NCI-H2081 (cell line): ENCODE data around the gene WAS.
"Not testable (repeated sequence)": the region's sequence is repeated elsewhere in the genome, so short reads cannot be mapped to it uniquely, and the experiment has no call there.

ENCODE experiments used
- DNase-seq, 2 experiments: peaks; one replicate each; lab custom pipeline; 2025; lab: John Stamatoyannopoulos, UW

WAS gene

DNA sequence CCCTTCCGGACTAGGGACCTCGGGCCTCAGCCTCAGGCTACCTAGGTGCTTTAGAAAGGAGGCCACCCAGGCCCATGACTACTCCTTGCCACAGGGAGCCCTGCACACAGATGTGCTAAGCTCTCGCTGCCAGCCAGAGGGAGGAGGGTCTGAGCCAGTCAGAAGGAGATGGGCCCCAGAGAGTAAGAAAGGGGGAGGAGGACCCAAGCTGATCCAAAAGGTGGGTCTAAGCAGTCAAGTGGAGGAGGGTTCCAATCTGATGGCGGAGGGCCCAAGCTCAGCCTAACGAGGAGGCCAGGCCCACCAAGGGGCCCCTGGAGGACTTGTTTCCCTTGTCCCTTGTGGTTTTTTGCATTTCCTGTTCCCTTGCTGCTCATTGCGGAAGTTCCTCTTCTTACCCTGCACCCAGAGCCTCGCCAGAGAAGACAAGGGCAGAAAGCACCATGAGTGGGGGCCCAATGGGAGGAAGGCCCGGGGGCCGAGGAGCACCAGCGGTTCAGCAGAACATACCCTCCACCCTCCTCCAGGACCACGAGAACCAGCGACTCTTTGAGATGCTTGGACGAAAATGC, at the start of gene WAS:
Gene WAS, plus strand, starts transcription at position 389 of the 572 bp plus-strand sequence. Its CDS starts 55 bp downstream, at position 444.
- no peak for DNase-seq

DNA sequence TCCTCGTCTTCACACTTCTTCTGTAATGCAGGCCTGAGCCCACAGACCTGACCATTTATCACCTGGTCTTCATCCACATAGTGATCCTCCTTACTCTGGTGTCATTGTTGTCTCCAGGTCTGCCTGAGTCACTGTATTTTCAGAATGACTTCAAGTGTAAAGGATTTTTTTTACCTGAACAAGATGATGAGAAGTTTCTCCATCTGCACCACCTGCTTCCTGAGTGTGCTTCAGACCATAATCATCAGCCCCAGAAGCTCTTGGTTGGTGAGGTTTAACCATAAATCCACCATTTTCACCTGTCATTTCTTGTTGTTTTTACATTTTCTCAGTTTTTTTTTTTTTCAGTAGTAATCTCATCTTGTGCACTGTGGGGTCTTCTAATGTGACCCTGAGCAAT, 47.3 kb upstream of the WAS start:
- no peak for DNase-seq

DNA sequence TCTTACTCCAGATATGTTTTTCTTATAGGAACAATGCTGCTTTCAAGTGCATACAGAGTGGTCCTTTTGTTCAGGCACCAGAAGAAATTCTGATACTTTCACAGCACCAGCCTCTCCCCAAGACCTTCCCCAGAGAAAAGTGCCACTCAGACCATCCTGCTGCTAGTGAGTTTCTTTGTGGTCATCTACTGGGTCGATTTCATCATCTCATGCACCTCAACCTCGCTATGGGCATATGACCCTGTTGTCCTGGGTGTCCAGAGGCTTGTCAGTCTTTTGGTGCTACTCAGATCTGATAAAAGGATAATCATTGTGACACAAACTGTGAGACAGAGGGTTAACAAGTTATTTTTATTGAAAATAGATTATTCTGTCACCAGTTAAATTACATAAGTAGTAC, 46.8 kb upstream of the WAS start:
- no peak for DNase-seq

- DNase-seq = no peak
These were observed 37.9 kb upstream of the WAS start for GRCh38 chrX:48645669-48646068.

- DNase-seq = peak; percentile 50 to 55
These were observed 35.3 kb upstream of the WAS start for GRCh38 chrX:48648336-48648751.

DNA sequence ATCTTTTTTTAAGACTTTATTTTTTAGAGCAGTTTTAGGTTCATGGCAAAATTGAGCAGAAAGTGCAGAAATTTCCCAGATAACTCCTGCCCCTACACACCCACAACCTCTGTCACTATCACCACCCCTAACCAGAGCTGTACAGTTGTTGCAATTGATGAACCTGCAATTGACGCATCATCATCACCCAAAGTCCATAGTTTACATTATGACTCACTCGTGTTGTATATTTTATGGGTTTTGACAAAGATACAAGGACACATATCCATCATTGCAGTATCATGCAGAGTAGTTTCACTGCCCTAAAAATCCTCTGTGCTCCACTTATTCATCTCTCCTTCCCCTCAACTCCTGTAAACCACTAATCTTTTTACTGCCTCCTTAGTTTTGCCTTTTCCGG, 34.5 kb upstream of the WAS start:
- no peak for DNase-seq

DNA sequence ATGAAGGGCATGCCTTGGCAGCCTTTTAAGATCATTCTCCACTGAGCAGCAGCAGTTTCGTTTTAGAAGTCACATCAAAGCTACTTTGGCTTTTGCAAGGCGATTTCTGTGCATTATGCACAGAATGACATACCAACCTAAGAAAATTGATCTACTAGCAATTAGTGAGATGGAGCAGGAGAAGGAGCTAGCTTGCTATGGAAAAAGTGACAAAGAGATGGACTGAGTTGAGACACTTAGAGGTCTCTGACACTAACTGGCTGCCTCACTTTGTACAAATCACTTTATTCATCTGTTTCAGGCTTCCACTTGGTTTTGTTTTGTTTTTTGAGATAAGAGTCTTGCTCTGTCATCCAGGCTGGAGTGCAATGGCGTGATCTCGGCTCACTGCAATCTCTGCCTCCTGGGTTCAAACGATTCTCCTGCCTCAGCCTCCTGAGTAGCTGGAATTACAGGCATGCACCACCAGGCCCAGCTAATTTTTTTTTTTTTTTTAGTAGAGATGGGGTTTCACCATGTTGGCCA, 31.5 kb upstream of the WAS start:
- DNase-seq = not testable (repeated sequence)

GRCh38 chrX:48654746-48655145, 28.9 kb upstream of the WAS start:
- DNase-seq = not testable (repeated sequence)

GRCh38 chrX:48659686-48660085, 23.9 kb upstream of the WAS start:
- not testable (repeated sequence) for DNase-seq

DNA sequence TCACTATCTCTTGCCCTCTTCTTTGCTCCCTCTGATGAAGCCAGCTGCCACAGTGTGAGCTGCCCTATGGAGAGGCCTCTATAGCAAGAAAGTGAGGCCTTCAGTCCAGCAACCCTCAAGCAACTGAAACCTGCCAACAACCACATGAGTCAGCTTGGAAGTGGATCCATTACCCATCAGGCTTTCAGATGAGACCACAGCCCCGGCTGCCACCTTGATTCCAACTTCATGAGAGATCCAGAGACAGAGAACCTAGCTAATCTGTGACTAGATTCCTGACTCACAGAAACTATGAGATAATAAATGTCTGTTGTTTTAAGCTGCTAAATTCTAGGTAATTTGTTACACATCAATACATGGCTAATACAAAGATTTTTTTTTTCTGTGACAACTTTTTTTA, 20.4 kb upstream of the WAS start:
- DNase-seq = no peak

DNA sequence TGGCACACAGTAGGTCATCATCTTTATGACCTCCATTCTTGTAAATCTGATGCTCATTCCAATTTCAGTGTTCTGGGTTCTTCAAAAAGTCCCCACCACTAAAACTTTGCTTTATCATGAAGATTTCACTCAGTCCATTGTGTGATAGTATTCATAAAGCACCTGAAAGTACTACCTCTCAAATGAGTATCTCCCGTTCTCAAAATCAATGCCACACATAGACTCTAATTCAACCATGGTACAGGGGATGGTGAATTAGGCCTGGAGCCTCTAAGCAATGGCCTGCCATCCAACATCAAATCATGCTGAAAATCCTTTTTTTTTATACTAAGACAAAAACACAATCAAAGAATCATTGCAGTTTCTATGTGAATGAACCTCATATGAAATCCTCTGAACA, 19.4 kb upstream of the WAS start:
- DNase-seq = no peak

DNA sequence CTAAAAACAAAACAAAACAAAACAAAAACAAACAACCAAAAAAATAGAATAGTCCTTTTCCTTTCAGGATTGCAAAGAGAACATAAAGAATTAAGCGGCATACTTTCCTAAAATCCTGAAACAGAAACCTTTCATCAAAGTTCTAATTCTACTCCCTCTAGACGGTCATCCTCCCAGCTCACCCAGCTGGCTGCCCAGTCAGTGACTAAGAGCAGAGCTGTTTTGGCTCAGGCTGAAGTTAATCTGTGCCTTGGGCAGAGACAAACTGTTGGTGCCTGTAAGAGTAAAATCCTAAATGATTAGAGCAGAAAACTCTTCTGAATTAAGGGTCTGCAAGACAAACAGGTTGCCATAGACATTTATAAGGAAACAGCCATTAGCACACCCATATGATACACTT, 17.6 kb upstream of the WAS start:
- no peak for DNase-seq

GRCh38 chrX:48666649-48667048, 16.9 kb upstream of the WAS start:
- no peak for DNase-seq

- no peak for DNase-seq
These were observed 16.1 kb upstream of the WAS start for GRCh38 chrX:48667509-48667908.

GRCh38 chrX:48668187-48668586, 15.4 kb upstream of the WAS start:
- DNase-seq = not testable (repeated sequence)

DNA sequence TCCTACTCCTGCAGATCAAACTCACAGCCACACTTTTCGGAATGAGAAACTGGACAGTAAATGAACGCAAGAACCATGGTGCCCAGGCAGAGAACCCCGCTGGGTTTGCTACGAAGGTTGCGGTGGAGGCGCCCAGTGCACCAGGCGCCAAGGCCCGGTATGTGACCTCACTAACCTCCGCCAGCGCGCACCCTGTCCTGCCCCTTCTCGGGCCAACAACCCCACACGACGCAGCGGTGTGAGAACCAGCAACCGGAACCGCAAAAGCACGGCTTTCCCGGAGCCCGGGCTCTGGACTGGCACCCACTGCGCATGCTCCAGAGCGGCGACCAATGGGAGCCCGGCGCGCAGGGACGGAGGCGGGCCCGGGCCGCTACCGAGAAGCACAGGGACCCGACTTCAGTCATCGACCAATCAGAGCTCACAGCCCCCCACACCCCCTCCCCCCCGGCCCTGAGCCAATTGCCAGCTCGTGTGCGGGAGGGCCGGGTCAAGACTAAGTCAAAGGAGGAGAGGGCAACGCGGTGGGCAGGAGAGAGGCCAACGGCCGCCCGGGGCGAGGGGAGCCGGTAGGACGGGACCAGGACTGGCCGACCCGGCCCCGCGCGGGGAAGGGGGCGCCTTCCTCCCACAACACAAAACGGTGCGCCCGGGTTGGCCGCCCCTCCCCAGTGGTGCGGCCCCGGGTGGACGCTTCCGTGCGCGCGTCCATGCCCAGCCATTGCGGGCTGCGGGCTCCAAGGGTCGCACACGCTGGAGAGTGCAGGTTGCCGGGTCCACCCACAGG, 7.3 kb upstream of the WAS start:
- peak; percentile 79 to 91 for DNase-seq

DNA sequence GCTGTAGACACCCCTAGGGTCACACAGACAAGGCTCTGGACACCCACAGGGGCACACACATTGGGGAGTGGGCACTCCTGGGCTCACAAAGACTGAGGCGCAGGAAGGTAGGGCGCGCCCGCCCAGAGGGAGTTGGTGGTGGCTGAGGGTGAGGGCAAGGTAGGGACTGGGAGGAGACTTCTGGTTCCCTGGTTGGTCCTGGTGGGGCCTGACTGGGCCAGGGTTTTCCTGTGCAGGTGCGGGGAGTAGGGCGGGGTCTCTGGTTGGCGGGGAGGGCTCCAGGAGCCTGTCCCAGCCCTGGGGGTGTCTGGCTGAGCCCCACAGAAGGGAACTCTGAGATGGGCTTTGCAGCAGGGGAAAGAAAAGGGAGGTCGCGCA, 6.7 kb upstream of the WAS start:
- no peak for DNase-seq

DNA sequence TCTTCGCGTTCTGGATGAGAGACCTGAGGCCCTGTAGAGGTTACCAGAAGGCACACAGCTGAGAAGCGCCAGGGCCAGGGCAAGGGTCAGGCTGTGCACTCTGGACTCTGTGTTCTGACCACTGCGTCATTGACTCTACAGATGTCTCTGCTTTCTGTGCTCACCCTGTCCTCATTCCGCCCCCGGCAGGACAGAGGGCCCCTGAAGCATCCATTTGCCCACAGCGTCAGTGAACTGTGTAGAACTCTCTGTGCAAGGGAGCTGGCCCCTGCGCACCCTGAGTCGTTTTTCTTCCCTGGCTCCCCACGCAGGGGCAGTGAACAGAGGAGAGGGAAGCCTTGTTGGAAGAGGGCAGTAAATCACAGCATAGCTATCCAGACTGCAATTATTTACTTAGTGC, 6.1 kb upstream of the WAS start:
- no peak for DNase-seq

GRCh38 chrX:48680467-48680866, 3.1 kb upstream of the WAS start:
- not testable (repeated sequence) for DNase-seq

GRCh38 chrX:48680925-48681324, 2.7 kb upstream of the WAS start:
- not testable (repeated sequence) for DNase-seq

GRCh38 chrX:48681539-48682183, 1.9 kb upstream of the WAS start:
- DNase-seq = no peak

GRCh38 chrX:48682795-48683194, 804 bp upstream of the WAS start:
- DNase-seq = not testable (repeated sequence)

DNA sequence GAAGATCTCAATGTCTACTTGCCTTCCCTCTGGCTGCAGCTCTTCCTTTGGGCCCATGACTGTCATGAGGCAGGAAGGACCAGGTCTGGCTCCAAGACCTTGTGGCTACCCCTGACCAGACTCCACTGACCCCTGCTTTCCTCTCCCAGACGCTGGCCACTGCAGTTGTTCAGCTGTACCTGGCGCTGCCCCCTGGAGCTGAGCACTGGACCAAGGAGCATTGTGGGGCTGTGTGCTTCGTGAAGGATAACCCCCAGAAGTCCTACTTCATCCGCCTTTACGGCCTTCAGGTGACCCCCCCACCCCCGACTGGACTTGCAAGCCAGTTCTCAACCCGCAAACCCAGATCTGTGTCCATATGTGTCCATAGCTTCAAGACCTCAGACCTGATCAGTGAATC, 535 bp downstream of the WAS start:
- no peak for DNase-seq
